IMR-90 (cell line): ENCODE results near the gene PHF21B. TPM values are rescaled to one million over a fixed set of nuclear protein-coding genes. Genes with fewer than 3 reads are reported as not detected.

ENCODE experiments used
- ATAC-seq: fragments of 200-7000 bp; cut with Tn5 transposase; 2 replicates; pipeline ENCODE4 v1.9.1; 2020; ENCODE audit warnings: low read depth, mild to moderate bottlenecking, moderate library complexity
- BruUV-seq: library from RNA; stranded (reverse); fragments of 400-500 nt; replicated peaks from 2 replicates; lab custom pipeline; 2021; lab: Mats Ljungman, UMichigan
- CTCF ChIA-PET: fragments of 300-600 bp; formaldehyde crosslinking; extraction: SDS; loops from one replicate; lab custom pipeline; 2021; ENCODE audit warnings: antibody characterized with exemption; lab: Yijun Ruan, JAX
- POLR2A ChIA-PET: fragments of 300-600 bp; sonication (Branson Sonifier 250); formaldehyde crosslinking; loops from one replicate; lab custom pipeline; 2022; ENCODE audit warnings: antibody characterized with exemption; ENCODE audit not compliant: unreplicated experiment; lab: Charles Lee
- DNase-seq: peaks from one replicate; pipeline ENCODE4 v3.0.0; 2013
- H2AFZ ChIP-seq: replicated peaks from 2 replicates; pipeline ENCODE3; 2013; ENCODE audit warnings: low read length, mild to moderate bottlenecking; ENCODE audit not compliant: poor library complexity
- H2AK5ac ChIP-seq: 2 replicates; pipeline ENCODE4 v1.6.1; 2013; ENCODE audit warnings: low read depth, low read length, inconsistent platforms
- H2AK9ac ChIP-seq: replicated peaks from 2 replicates; pipeline ENCODE3; 2013; ENCODE audit warnings: mild to moderate bottlenecking, low read depth, low read length, moderate library complexity; ENCODE audit not compliant: poor library complexity
- H2BK120ac ChIP-seq: 2 replicates; pipeline ENCODE4 v1.6.1; 2013; ENCODE audit warnings: low read depth, low read length, inconsistent platforms
- H2BK15ac ChIP-seq: 3 replicates; pipeline ENCODE4 v1.6.1; 2013; ENCODE audit warnings: low read depth, low read length, inconsistent platforms
- H2BK20ac ChIP-seq: 2 replicates; pipeline ENCODE4 v1.6.1; 2013; ENCODE audit warnings: low read depth, mild to moderate bottlenecking, inconsistent platforms, low read length, moderate library complexity
- H2BK5ac ChIP-seq: 2 replicates; pipeline ENCODE4 v1.6.1; 2013; ENCODE audit warnings: mild to moderate bottlenecking, low read depth, low read length, inconsistent platforms; ENCODE audit not compliant: poor library complexity, severe bottlenecking
- H3K14ac ChIP-seq: replicated peaks from 2 replicates; pipeline ENCODE4 v1.6.1; 2013; ENCODE audit warnings: low read depth, low read length, inconsistent platforms
- H3K18ac ChIP-seq: 2 replicates; pipeline ENCODE4 v1.6.1; 2013; ENCODE audit warnings: low read depth, low read length, control low read depth
- H3K23ac ChIP-seq: 2 replicates; pipeline ENCODE4 v1.6.1; 2013; ENCODE audit warnings: low read depth, low read length, inconsistent platforms
- H3K27ac ChIP-seq: 2 replicates; pipeline ENCODE4 v1.5.1; 2013; ENCODE audit warnings: mild to moderate bottlenecking, control low read depth, low read length; ENCODE audit not compliant: insufficient read depth
- H3K27me3 ChIP-seq: 2 replicates; pipeline ENCODE4 v1.6.1; 2013; ENCODE audit warnings: low read length; ENCODE audit not compliant: control insufficient read depth, insufficient read depth
- H3K36me3 ChIP-seq: 2 replicates; pipeline ENCODE4 v1.6.1; 2013; ENCODE audit warnings: low read length, mixed read lengths; ENCODE audit not compliant: control insufficient read depth, insufficient read depth
- H3K4ac ChIP-seq: 2 replicates; pipeline ENCODE4 v1.6.1; 2013; ENCODE audit warnings: low read depth, low read length, inconsistent platforms
- H3K4me1 ChIP-seq: 2 replicates; pipeline ENCODE4 v1.6.1; 2013; ENCODE audit warnings: low read length, mixed read lengths; ENCODE audit not compliant: control insufficient read depth, insufficient read depth
- H3K4me2 ChIP-seq: 2 replicates; pipeline ENCODE4 v1.6.1; 2013; ENCODE audit warnings: low read depth, mild to moderate bottlenecking, control low read depth, low read length, moderate library complexity
- H3K4me3 ChIP-seq: 2 replicates; pipeline ENCODE4 v1.5.1; 2013; ENCODE audit warnings: low read depth, mild to moderate bottlenecking, control low read depth, low read length, moderate library complexity; ENCODE audit not compliant: insufficient read depth
- H3K56ac ChIP-seq: 2 replicates; pipeline ENCODE4 v1.6.1; 2013; ENCODE audit warnings: low read length, inconsistent platforms; ENCODE audit not compliant: insufficient read depth; ENCODE audit errors: extremely low read depth
- H3K79me1 ChIP-seq, 2 experiments: 2 replicates each; pipeline ENCODE4 v1.6.1; 2013; ENCODE audit warnings: low read length in 2 of 2, inconsistent platforms in 1 of 2, low read depth in 1 of 2
- H3K9ac ChIP-seq: 2 replicates; pipeline ENCODE4 v1.6.1; 2013; ENCODE audit warnings: low read depth, low read length, control low read depth
- H3K9me1 ChIP-seq: 2 replicates; pipeline ENCODE4 v1.6.1; 2013; ENCODE audit warnings: low read length, inconsistent platforms; ENCODE audit not compliant: insufficient read depth
- H3K9me3 ChIP-seq: 2 replicates; pipeline ENCODE4 v1.6.1; 2013; ENCODE audit warnings: low read length; ENCODE audit not compliant: control insufficient read depth, insufficient read depth
- H4K20me1 ChIP-seq: 2 replicates; pipeline ENCODE4 v1.6.1; 2013; ENCODE audit warnings: low read length, inconsistent platforms; ENCODE audit not compliant: insufficient read depth
- H4K5ac ChIP-seq: 2 replicates; pipeline ENCODE4 v1.6.1; 2013; ENCODE audit warnings: mild to moderate bottlenecking, low read depth, low read length, control low read depth
- H4K8ac ChIP-seq, 2 experiments: 2 replicates each; pipeline ENCODE4 v1.6.1; 2013; ENCODE audit warnings: low read depth in 2 of 2, low read length in 2 of 2, control low read depth in 1 of 2, inconsistent platforms in 1 of 2
- H4K91ac ChIP-seq: 2 replicates; pipeline ENCODE4 v1.6.1; 2013; ENCODE audit warnings: low read depth, low read length, inconsistent platforms; ENCODE audit not compliant: insufficient read depth
- BHLHE40 ChIP-seq: fragments of 150-350 bp; IDR thresholded peaks from 2 replicates; pipeline ENCODE4 v1.6.1; 2016; ENCODE audit warnings: mild to moderate bottlenecking, low read depth, low read length
- CEBPB ChIP-seq: IDR thresholded peaks from 2 replicates; pipeline ENCODE4 v1.6.1; 2012; ENCODE audit warnings: low read depth, low read length, improper control_type of control experiment
- CHD1 ChIP-seq: IDR thresholded peaks from 2 replicates; pipeline ENCODE4 v1.6.1; 2012; ENCODE audit warnings: low read depth, low read length, improper control_type of control experiment
- FOS ChIP-seq: fragments of 150-350 bp; IDR thresholded peaks from 2 replicates; pipeline ENCODE4 v1.6.1; 2016; ENCODE audit warnings: low read depth, low read length
- MAFK ChIP-seq: IDR thresholded peaks from 2 replicates; pipeline ENCODE4 v1.6.1; 2012; ENCODE audit warnings: low read depth, low read length, improper control_type of control experiment
- MAZ ChIP-seq: IDR thresholded peaks from 2 replicates; pipeline ENCODE4 v1.6.1; 2012; ENCODE audit warnings: low read depth, mild to moderate bottlenecking, low read length, improper control_type of control experiment, moderate library complexity, borderline replicate concordance
- MXI1 ChIP-seq: IDR thresholded peaks from 2 replicates; pipeline ENCODE4 v1.6.1; 2012; ENCODE audit warnings: low read depth, mild to moderate bottlenecking, low read length, moderate library complexity, borderline replicate concordance
- NFE2L2 ChIP-seq: fragments of 150-350 bp; IDR thresholded peaks from 2 replicates; pipeline ENCODE4 v1.6.1; 2016; ENCODE audit warnings: low read depth, mild to moderate bottlenecking, low read length
- POLR2A ChIP-seq: IDR thresholded peaks from 2 replicates; pipeline ENCODE4 v1.6.1; 2012; ENCODE audit warnings: mild to moderate bottlenecking, low read depth, low read length
- RAD21 ChIP-seq: IDR thresholded peaks from 2 replicates; pipeline ENCODE4 v1.6.1; 2012; ENCODE audit warnings: low read length, improper control_type of control experiment
- RCOR1 ChIP-seq: IDR thresholded peaks from 2 replicates; pipeline ENCODE4 v1.6.1; 2012; ENCODE audit warnings: mild to moderate bottlenecking, low read length, improper control_type of control experiment; ENCODE audit not compliant: insufficient replicate concordance
- RFX5 ChIP-seq: IDR thresholded peaks from 2 replicates; pipeline ENCODE4 v1.8.0; 2012; ENCODE audit warnings: low read depth, mild to moderate bottlenecking, low read length, moderate library complexity
- SMC3 ChIP-seq: fragments of 150-350 bp; IDR thresholded peaks from 2 replicates; pipeline ENCODE4 v1.6.1; 2016; ENCODE audit warnings: low read depth, mild to moderate bottlenecking, antibody characterized with exemption, low read length, moderate library complexity
- WGBS, 2 experiments: methylation state at CpG; one replicate each; pipeline versions ENCODE4 v1.1.5 to v1.1.7; 2013; ENCODE audit warnings: missing lambda C conversion rate in 2 of 2; ENCODE audit not compliant: insufficient read length in 1 of 2; ENCODE audit errors: extremely low coverage in 2 of 2; 5-methylcytosine and 5-hydroxymethylcytosine counted together
- dilution Hi-C: fragments of 300-500 bp; cut with HindIII; formaldehyde crosslinking; loops from one replicate; pipeline ENCODE4 v1.14.3; 2018; ENCODE audit warnings: low sequenced_read_pairs; ENCODE audit not compliant: unreplicated experiment
- in situ Hi-C: fragments of 300-500 bp; cut with MboI; formaldehyde crosslinking; loops from 3 replicates; pipeline ENCODE4 v1.14.3; 2019; ENCODE audit warnings: low sequenced_read_pairs, inconsistent platforms, mixed read lengths
- intact Hi-C: fragments of 100-400 bp; cut with micrococcal nuclease; formaldehyde crosslinking; loops from 2 replicates; pipeline ENCODE4 v1.10.0; 2022
- polyA plus RNA-seq, 3 experiments: library from polyadenylated mRNA; depleted of rRNA; stranded (reverse); fragments of >200 nt; gene quantifications; 2 replicates each; pipeline ENCODE4 v1.2.3, GENCODE V29; 2012; ENCODE audit warnings: low replicate concordance in 1 of 3
- total RNA-seq: library from RNA; depleted of rRNA; stranded (reverse); fragments of >200 nt; gene quantifications from 2 replicates; pipeline ENCODE4 v1.2.3, GENCODE V29; 2012
- TF ChIP-seq, protein P1 (sequence below): fragments of 150-350 bp; IDR thresholded peaks from 2 replicates; pipeline ENCODE4 v1.6.1; 2017; ENCODE audit warnings: mild to moderate bottlenecking, antibody characterized with exemption, low read length, low read depth
- TF ChIP-seq, protein P2 (sequence below): fragments of 150-350 bp; IDR thresholded peaks from 2 replicates; pipeline ENCODE4 v1.6.1; 2016; ENCODE audit warnings: low read depth, mild to moderate bottlenecking, low read length, moderate library complexity, borderline replicate concordance
- TF ChIP-seq, protein P3 (sequence below): conservative IDR thresholded peaks from 2 replicates; pipeline ENCODE4 v1.5.1; 2012; ENCODE audit warnings: mild to moderate bottlenecking, low read depth, low read length, improper control_type of control experiment

The PHF21B gene
- total and polyA plus RNA-seq, 2 of the 4 experiments (the other 2 are of a cell fraction): 0.02 TPM; not detected in 1

DNA sequence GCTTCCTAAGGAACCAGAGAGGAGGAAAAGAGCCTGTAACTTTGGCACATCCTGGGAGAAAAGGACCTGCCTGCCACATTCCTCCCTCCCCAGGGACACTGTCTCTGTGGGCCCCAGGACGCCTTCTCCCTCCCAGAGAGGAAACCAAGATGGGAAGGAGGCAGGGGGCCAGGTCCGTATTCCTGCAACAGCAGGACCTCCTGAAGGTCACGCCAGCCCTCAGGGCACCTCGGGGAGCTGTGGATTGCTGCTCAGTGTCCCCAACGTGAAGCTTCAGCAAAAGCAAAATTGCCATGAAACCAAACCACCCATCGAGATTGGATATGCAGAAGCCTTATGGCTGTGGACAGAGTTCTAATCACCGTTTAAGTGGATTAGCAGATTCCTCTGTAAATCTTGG is 170.7 kb downstream of the PHF21B start:
- ChIA-PET POLR2A (no interaction called here), CTCF (no interaction called here)
- Histone ChIP-seq H2BK5ac (no peak overlapping the region), H3K23ac (no peak overlapping the region), H3K4ac (no peak overlapping the region), H3K14ac (no peak overlapping the region), H3K9me1 (no peaks in the 10 kb centered on the region), H3K9me3 (peaks cover 5% of the 10 kb centered on the region; the same call in 1 of the 2 replicates), H3K4me2 (no peak overlapping the region), H4K8ac (no peak overlapping the region), H2BK20ac (no peak overlapping the region), H3K18ac (no peak overlapping the region), H2BK15ac (no peak overlapping the region), H3K79me1 (no peaks in the 10 kb centered on the region), H2AFZ (no peak overlapping the region), H3K27me3 (peaks cover 17% of the 10 kb centered on the region), H4K20me1 (no peaks in the 10 kb centered on the region), H2AK9ac (no peak overlapping the region), H3K36me3 (no peaks in the 10 kb centered on the region), H2BK120ac (no peak overlapping the region), H3K27ac (no peak overlapping the region), H3K56ac (no peak overlapping the region), H2AK5ac (no peak overlapping the region), H3K4me3 (no peak overlapping the region), H4K5ac (no peak overlapping the region), H4K91ac (no peak overlapping the region), H3K4me1 (no peaks in the 10 kb centered on the region), H3K9ac (no peak overlapping the region)
- intact Hi-C loops: no loop called here
- no TSS peak for BruUV-seq
- no peak for ATAC-seq
- TF ChIP-seq RFX5 (no peak), NFE2L2 (no peak), CEBPB (no peak), CHD1 (no peak), RAD21 (no peak), MAZ (no peak), SMC3 (no peak), MXI1 (no peak), FOS (no peak), MAFK (no peak), RCOR1 (no peak), BHLHE40 (no peak), POLR2A (no peak)
- TF ChIP-seq, protein P1, sequence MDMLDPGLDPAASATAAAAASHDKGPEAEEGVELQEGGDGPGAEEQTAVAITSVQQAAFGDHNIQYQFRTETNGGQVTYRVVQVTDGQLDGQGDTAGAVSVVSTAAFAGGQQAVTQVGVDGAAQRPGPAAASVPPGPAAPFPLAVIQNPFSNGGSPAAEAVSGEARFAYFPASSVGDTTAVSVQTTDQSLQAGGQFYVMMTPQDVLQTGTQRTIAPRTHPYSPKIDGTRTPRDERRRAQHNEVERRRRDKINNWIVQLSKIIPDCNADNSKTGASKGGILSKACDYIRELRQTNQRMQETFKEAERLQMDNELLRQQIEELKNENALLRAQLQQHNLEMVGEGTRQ: no peak
- TF ChIP-seq, protein P2, sequence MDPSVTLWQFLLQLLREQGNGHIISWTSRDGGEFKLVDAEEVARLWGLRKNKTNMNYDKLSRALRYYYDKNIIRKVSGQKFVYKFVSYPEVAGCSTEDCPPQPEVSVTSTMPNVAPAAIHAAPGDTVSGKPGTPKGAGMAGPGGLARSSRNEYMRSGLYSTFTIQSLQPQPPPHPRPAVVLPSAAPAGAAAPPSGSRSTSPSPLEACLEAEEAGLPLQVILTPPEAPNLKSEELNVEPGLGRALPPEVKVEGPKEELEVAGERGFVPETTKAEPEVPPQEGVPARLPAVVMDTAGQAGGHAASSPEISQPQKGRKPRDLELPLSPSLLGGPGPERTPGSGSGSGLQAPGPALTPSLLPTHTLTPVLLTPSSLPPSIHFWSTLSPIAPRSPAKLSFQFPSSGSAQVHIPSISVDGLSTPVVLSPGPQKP: no peak
- TF ChIP-seq, protein P3, sequence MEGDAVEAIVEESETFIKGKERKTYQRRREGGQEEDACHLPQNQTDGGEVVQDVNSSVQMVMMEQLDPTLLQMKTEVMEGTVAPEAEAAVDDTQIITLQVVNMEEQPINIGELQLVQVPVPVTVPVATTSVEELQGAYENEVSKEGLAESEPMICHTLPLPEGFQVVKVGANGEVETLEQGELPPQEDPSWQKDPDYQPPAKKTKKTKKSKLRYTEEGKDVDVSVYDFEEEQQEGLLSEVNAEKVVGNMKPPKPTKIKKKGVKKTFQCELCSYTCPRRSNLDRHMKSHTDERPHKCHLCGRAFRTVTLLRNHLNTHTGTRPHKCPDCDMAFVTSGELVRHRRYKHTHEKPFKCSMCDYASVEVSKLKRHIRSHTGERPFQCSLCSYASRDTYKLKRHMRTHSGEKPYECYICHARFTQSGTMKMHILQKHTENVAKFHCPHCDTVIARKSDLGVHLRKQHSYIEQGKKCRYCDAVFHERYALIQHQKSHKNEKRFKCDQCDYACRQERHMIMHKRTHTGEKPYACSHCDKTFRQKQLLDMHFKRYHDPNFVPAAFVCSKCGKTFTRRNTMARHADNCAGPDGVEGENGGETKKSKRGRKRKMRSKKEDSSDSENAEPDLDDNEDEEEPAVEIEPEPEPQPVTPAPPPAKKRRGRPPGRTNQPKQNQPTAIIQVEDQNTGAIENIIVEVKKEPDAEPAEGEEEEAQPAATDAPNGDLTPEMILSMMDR: no peak
- dilution Hi-C loops: no loop called here
- in situ Hi-C loops: no loop called here
- no peak for DNase-seq
- WGBS, 2 experiments: 80% methylated on average over 1 of the region's 7 CpGs; no CpG with 5 or more reads in 1 of the 2 experiments
